ENCODE measurements around the gene SAFB. TPM values are rescaled to one million over a fixed set of nuclear protein-coding genes. Genes with fewer than 3 reads are reported as not detected.

Gene SAFB
- polyA plus RNA-seq, 3 donors from 2014 or later: 6.4 to 103 (median 29.6) TPM

- no peak for DNase-seq
- Mint-ChIP-seq H3K36me3 (peaks cover 3 to 38% (median 13%) of the 10 kb centered on the region in 3 donors), H3K4me3 (no peak overlapping the region), H3K27me3 (ENCODE audit: low read depth in 3 of 3) (peaks cover 0 to 4% (median 2%) of the 10 kb centered on the region in 3 donors), H3K4me1 (peaks cover 0 to 6% of the 10 kb centered on the region in 2 donors), H3K27ac (no peak overlapping the region), H3K9me3 (no peaks in the 10 kb centered on the region)
Measured at GRCh38 chr19:5667751-5668271, 44.9 kb downstream of the SAFB start.

GRCh38 chr19:5669212-5669611 is 46.3 kb downstream of the SAFB start:
- Mint-ChIP-seq H3K27ac (peak overlapping the region in 1 of 6 donors; percentile 29), H3K9me3 (no peaks in the 10 kb centered on the region)
- DNase-seq: no peak

DNA sequence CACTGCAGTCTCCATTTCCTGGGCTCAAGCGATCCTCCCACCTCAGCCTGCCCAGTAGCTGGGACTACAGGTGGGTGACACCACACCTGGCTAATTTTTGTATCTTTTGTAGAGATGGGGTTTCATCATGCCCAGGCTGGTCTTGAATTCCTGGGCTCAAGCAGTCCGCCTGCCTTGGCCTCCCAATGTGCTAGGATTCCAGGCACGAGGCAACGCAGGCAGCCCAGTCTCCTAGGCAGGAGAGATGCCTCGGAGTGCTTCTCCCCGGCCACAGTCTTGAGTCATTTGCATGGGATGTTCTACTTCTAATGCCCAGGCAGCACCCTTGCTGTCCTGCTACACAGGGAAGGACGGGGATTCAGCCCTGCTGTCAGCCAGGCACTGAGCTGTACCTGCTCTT is 48.7 kb downstream of the SAFB start:
- H3K36me3 Mint-ChIP-seq: peaks cover 3 to 16% (median 9%) of the 10 kb centered on the region in 3 donors
- no peaks in the 10 kb centered on the region for H3K4me1 Mint-ChIP-seq
- H3K9me3 Mint-ChIP-seq: no peaks in the 10 kb centered on the region
- H3K4me3 Mint-ChIP-seq: no peak overlapping the region
- H3K27ac Mint-ChIP-seq: peak overlapping the region in 1 of 6 donors; percentile 17
- DNase-seq: no peak
- H3K27me3 Mint-ChIP-seq (ENCODE audit: low read depth in 3 of 3): peaks cover 2 to 4% (median 2%) of the 10 kb centered on the region in 3 donors

More at GRCh38 chr19:5669212-5669611, 46.3 kb downstream of the SAFB start:
- no peak overlapping the region for H3K4me3 Mint-ChIP-seq
- H3K4me1 Mint-ChIP-seq: peaks cover 0 to 6% of the 10 kb centered on the region in 2 donors
- peaks cover 2 to 4% (median 2%) of the 10 kb centered on the region in 3 donors for H3K27me3 Mint-ChIP-seq (ENCODE audit: low read depth in 3 of 3)
- peaks cover 9 to 37% (median 10%) of the 10 kb centered on the region in 3 donors for H3K36me3 Mint-ChIP-seq

GRCh38 chr19:5672708-5673459 is 50.0 kb downstream of the SAFB start:
- H3K4me1 Mint-ChIP-seq: no peaks in the 10 kb centered on the region
- H3K4me3 Mint-ChIP-seq: no peak overlapping the region
- H3K9me3 Mint-ChIP-seq: no peaks in the 10 kb centered on the region
- H3K27me3 Mint-ChIP-seq (ENCODE audit: low read depth in 3 of 3): peaks cover 2 to 4% (median 2%) of the 10 kb centered on the region in 3 donors
- H3K27ac Mint-ChIP-seq: peak overlapping the region in 1 of 6 donors; percentile 17
- peaks cover 3 to 13% (median 9%) of the 10 kb centered on the region in 3 donors for H3K36me3 Mint-ChIP-seq
- DNase-seq: no peak

GRCh38 chr19:5673752-5674151 is 50.9 kb downstream of the SAFB start:
- H3K4me1 Mint-ChIP-seq: no peaks in the 10 kb centered on the region
- DNase-seq: no peak
- no peak overlapping the region for H3K4me3 Mint-ChIP-seq
- H3K9me3 Mint-ChIP-seq: no peaks in the 10 kb centered on the region
- H3K27me3 Mint-ChIP-seq (ENCODE audit: low read depth in 3 of 3): peaks cover 1 to 4% (median 2%) of the 10 kb centered on the region in 3 donors
- H3K36me3 Mint-ChIP-seq: peaks cover 0 to 9% (median 9%) of the 10 kb centered on the region in 3 donors
- H3K27ac Mint-ChIP-seq: no peak overlapping the region

DNA sequence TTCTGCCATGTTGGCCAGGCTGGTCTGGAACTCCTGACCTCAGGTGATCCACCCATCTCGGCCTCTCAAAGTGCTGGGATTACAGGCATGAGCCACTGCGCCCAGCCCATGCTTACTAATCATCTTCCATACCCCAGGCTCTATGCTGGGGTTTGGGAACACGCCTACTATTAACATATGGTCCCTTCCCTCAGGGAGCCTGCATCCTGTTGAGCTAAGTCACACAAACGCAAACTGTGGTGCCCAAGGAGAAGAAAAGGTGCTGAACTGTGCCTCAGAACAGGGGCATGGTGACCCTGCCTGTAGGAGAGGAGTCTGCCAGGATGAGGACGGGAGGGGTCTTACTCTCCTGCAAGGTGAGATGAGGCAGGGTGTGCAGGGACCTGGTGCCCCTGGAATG is 51.8 kb downstream of the SAFB start:
- Mint-ChIP-seq H3K9me3 (no peaks in the 10 kb centered on the region), H3K27ac (no peak overlapping the region), H3K27me3 (ENCODE audit: low read depth in 3 of 3) (peaks cover 0 to 5% (median 4%) of the 10 kb centered on the region in 3 donors), H3K4me3 (no peak overlapping the region), H3K4me1 (peaks cover 7 to 8% of the 10 kb centered on the region in 2 donors), H3K36me3 (peaks cover 0 to 9% (median 5%) of the 10 kb centered on the region in 3 donors)
- DNase-seq: no peak

- H3K4me1 Mint-ChIP-seq: peaks cover 16 to 21% of the 10 kb centered on the region in 2 donors
- no peak overlapping the region for H3K4me3 Mint-ChIP-seq
- no peak overlapping the region for H3K27ac Mint-ChIP-seq
- H3K9me3 Mint-ChIP-seq: no peaks in the 10 kb centered on the region
- peaks cover 4 to 13% (median 9%) of the 10 kb centered on the region in 3 donors for H3K27me3 Mint-ChIP-seq (ENCODE audit: low read depth in 3 of 3)
- H3K36me3 Mint-ChIP-seq: peaks cover 0 to 9% (median 5%) of the 10 kb centered on the region in 3 donors
- DNase-seq: no peak
Measured at GRCh38 chr19:5676105-5676771, 53.4 kb downstream of the SAFB start.

DNA sequence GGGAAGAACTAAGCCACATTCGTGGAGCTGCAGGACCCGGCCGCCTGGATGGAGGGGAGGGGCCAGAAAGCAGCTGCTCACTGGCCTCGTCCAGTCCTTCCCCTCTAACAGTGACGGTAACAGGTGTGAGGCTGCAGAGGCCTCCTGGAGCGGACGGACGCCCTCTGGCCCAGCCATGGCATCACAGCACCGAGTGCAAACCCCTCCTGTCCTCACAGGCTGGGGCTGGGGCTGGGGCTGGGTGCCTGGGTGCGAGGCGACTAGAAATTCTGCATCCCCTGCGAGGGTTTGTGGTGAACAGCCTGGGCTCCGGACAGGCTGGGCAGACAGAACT is 53.9 kb downstream of the SAFB start:
- peaks cover 4 to 15% (median 13%) of the 10 kb centered on the region in 3 donors for H3K27me3 Mint-ChIP-seq (ENCODE audit: low read depth in 3 of 3)
- no peak for DNase-seq
- H3K36me3 Mint-ChIP-seq: peaks cover 0 to 9% (median 5%) of the 10 kb centered on the region in 3 donors
- H3K4me3 Mint-ChIP-seq: no peak overlapping the region
- H3K4me1 Mint-ChIP-seq: peaks cover 21 to 26% of the 10 kb centered on the region in 2 donors
- no peak overlapping the region for H3K27ac Mint-ChIP-seq
- no peaks in the 10 kb centered on the region for H3K9me3 Mint-ChIP-seq

DNA sequence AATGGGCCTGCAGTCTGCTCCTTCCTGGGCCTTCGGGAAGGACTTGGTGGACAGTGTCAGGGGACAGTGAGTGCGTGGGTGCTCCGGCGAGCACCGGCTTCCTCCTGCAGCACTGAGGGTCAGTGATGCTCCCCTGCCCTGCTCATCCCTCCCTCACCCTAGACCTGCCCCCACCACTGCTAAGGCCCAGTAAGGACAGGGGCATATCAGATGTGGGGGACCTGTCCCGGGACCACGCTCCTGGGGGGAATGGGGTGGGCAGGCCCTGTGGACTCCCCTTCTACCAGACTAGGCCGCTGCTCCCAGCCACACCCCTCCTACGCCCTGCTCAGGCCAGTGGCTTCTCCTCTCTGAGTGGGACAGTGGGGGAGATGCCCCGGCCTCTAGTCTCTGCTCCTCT is 54.3 kb downstream of the SAFB start:
- H3K4me1 Mint-ChIP-seq: peaks cover 21 to 30% of the 10 kb centered on the region in 2 donors
- H3K36me3 Mint-ChIP-seq: peaks cover 0 to 9% (median 5%) of the 10 kb centered on the region in 3 donors
- H3K27ac Mint-ChIP-seq: no peak overlapping the region
- peaks cover 6 to 15% (median 15%) of the 10 kb centered on the region in 3 donors for H3K27me3 Mint-ChIP-seq (ENCODE audit: low read depth in 3 of 3)
- H3K4me3 Mint-ChIP-seq: no peak overlapping the region
- H3K9me3 Mint-ChIP-seq: no peaks in the 10 kb centered on the region
- DNase-seq: no peak

- DNase-seq: no peak
- H3K27ac Mint-ChIP-seq: no peak overlapping the region
- H3K36me3 Mint-ChIP-seq: peaks cover 0 to 9% (median 5%) of the 10 kb centered on the region in 3 donors
Measured at GRCh38 chr19:5677580-5677979, 54.7 kb downstream of the SAFB start.

GRCh38 chr19:5678071-5678718 is 55.3 kb downstream of the SAFB start:
- Mint-ChIP-seq H3K36me3 (peaks cover 0 to 6% (median 5%) of the 10 kb centered on the region in 3 donors), H3K4me1 (peaks cover 23 to 32% of the 10 kb centered on the region in 2 donors), H3K9me3 (no peaks in the 10 kb centered on the region), H3K4me3 (no peak overlapping the region), H3K27ac (no peak overlapping the region), H3K27me3 (ENCODE audit: low read depth in 3 of 3) (peaks cover 9 to 18% (median 11%) of the 10 kb centered on the region in 3 donors)
- DNase-seq: no peak

More at GRCh38 chr19:5677580-5677979, 54.7 kb downstream of the SAFB start:
- Mint-ChIP-seq H3K9me3 (no peaks in the 10 kb centered on the region), H3K4me3 (no peak overlapping the region), H3K27me3 (ENCODE audit: low read depth in 3 of 3) (peaks cover 9 to 18% (median 13%) of the 10 kb centered on the region in 3 donors), H3K4me1 (peaks cover 23 to 32% of the 10 kb centered on the region in 2 donors)

DNA sequence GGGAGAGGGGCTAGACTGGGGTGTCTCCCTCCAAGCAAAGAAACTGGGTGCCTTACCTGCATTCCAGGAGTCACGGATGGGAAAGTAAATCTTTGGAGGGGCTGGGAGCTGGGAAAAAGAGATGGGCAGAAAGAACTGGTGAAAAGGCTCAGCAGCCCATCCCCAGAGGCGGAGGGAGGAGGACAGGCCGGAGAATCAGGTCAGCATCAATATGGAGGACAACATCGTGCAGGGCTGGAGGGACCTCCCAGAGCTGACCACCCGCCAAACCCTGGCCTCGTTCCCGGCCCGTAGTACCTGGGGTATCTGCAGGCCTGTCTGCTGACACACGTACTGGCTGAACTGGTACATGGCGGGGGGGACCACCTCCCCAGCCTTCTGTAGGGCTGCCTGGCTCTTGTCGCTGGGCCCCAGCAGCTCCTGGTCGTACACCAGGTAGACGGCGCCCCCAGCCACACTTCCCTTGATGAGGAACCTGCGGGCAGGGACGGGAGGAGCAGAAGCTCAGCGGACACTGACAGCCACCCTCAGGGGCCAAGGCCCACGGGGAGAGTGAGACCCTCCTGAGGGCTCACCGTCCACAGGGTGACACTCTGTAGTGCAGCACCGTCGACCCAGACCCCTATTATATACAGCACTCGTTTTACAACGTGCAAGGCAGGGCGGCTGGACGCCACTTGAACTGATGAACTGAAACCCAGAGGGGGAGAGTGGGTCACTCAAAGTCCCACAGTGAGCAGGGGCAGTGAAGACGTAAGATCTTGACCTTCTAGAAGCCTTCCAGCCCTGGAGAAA is 56.6 kb downstream of the SAFB start:
- Mint-ChIP-seq H3K9me3 (no peaks in the 10 kb centered on the region), H3K36me3 (no peaks in the 10 kb centered on the region), H3K27ac (peak overlapping the region; percentile 94 to 99 (median 98)), H3K4me3 (peak overlapping the region; percentile 87 to 98 (median 90)), H3K27me3 (ENCODE audit: low read depth in 3 of 3) (peaks cover 9 to 16% (median 13%) of the 10 kb centered on the region in 3 donors), H3K4me1 (peaks cover 23 to 32% of the 10 kb centered on the region in 2 donors)
- DNase-seq: no peak

- Mint-ChIP-seq H3K27me3 (ENCODE audit: low read depth in 3 of 3) (peaks cover 9 to 16% (median 13%) of the 10 kb centered on the region in 3 donors), H3K27ac (peak overlapping the region; percentile 94 to 99 (median 98)), H3K4me3 (peak overlapping the region; percentile 87 to 98 (median 90)), H3K36me3 (no peaks in the 10 kb centered on the region), H3K9me3 (no peaks in the 10 kb centered on the region), H3K4me1 (peaks cover 23 to 32% of the 10 kb centered on the region in 2 donors)
- no peak for DNase-seq
Measured at GRCh38 chr19:5680084-5680436, 57.2 kb downstream of the SAFB start.

Data from immature natural killer cell (primary cell).